22Rv1 (cell line): ENCODE results near the gene TPRG1L.

ENCODE experiments used
- H3K27ac ChIP-seq: fragments of 450-650 bp; 2 replicates; pipeline ENCODE4 v1.5.1; 2017
- ZFX ChIP-seq: fragments of 450-650 bp; IDR thresholded peaks from 2 replicates; pipeline ENCODE4 v1.6.1; 2017; ENCODE audit warnings: antibody characterized with exemption, borderline replicate concordance
- TF ChIP-seq, protein P1 (sequence below): fragments of 450-650 bp; IDR thresholded peaks from 2 replicates; pipeline ENCODE4 v1.5.1; 2017; ENCODE audit warnings: mild to moderate bottlenecking

The TPRG1L gene

DNA sequence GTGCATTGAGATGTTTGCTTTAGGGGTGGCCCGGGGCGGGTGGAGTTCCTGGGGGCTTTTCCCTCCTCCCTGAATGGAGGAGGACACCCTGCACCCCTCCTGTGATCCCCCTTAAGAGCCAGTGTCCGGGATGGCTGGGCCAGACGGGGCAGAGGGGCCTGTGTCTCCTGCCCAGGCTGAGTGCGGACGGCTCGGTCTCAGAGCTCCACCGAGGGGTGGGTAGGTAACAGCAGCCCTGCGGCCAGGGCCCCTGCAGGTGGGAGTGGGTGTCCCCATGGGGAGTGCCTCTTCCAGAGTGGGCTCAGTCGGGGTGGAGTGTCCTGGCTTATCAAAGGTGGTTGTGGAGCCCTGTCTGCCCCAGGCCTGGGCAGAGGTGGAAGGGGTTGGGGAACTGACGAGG lies 50.6 kb downstream of the TPRG1L start:
- H3K27ac ChIP-seq = no peak overlapping the region
- TF ChIP-seq, protein P1, sequence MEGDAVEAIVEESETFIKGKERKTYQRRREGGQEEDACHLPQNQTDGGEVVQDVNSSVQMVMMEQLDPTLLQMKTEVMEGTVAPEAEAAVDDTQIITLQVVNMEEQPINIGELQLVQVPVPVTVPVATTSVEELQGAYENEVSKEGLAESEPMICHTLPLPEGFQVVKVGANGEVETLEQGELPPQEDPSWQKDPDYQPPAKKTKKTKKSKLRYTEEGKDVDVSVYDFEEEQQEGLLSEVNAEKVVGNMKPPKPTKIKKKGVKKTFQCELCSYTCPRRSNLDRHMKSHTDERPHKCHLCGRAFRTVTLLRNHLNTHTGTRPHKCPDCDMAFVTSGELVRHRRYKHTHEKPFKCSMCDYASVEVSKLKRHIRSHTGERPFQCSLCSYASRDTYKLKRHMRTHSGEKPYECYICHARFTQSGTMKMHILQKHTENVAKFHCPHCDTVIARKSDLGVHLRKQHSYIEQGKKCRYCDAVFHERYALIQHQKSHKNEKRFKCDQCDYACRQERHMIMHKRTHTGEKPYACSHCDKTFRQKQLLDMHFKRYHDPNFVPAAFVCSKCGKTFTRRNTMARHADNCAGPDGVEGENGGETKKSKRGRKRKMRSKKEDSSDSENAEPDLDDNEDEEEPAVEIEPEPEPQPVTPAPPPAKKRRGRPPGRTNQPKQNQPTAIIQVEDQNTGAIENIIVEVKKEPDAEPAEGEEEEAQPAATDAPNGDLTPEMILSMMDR = no peak
- no peak for TF ChIP-seq ZFX

DNA sequence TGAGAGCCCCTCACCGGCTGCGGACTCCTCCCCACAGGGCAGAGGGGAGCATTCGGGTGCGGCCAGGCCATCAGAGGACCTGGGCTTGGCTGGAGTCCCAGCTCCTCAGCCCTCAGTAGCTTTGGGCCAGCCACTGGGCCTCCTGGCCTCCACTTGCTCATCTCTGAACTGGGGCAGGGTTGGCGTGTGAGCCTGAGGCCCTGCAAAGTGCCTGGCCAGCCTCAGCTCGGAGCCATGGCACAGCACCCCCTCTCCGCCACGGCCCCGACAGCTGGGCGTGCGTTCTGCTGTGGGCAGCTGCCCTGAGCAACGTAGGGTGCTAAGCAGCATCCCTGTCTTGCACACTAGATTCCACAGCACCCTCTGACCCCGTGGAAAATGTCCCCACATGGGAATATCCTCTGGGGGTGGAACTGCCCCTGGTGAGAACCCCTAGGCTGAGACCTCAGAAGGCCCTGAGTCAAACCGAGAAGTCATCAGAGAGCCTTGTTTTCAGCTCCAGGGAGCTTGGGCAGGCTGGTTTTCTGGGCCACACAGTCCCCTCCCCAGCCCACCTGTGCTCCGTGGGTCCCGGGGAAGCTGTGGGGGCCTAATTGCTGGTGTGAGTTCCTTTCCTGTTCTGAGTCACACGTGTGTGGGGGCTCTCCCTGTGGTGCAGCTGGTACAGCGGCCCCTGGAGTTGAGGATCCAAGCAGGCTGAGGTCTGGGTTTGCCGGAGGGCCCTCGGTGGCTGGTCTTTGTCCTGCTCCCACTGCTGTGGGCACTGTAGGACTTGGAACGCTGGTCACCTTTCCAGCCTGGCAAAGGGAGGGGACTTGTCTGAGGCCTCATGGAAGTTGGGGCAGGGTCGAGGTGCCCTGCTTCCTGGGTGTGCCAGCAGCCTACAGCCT lies 52.0 kb downstream of the TPRG1L start:
- no peak overlapping the region for H3K27ac ChIP-seq
- TF ChIP-seq, protein P1 = no peak
- TF ChIP-seq ZFX = no peak

DNA sequence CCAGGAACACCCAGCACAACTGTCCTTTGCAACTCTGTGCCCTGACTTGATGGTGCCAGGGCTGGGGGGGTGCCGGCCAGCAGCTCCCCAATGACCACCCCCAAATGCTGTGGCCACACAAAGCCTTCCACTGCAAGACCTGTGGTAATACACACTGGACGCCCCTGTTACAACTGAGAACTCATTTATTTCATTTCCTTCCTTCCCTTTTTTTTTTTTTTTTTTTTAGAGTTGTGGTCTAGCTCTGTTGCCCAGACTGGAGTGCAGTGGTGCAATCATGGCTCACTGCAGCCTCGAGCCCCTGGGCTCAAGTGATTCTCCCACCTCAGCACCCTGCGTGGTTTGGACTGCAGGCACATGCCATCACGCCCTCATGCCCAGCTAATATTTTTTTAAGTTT lies 52.7 kb downstream of the TPRG1L start:
- no peak overlapping the region for H3K27ac ChIP-seq
- TF ChIP-seq, protein P1 = no peak

DNA sequence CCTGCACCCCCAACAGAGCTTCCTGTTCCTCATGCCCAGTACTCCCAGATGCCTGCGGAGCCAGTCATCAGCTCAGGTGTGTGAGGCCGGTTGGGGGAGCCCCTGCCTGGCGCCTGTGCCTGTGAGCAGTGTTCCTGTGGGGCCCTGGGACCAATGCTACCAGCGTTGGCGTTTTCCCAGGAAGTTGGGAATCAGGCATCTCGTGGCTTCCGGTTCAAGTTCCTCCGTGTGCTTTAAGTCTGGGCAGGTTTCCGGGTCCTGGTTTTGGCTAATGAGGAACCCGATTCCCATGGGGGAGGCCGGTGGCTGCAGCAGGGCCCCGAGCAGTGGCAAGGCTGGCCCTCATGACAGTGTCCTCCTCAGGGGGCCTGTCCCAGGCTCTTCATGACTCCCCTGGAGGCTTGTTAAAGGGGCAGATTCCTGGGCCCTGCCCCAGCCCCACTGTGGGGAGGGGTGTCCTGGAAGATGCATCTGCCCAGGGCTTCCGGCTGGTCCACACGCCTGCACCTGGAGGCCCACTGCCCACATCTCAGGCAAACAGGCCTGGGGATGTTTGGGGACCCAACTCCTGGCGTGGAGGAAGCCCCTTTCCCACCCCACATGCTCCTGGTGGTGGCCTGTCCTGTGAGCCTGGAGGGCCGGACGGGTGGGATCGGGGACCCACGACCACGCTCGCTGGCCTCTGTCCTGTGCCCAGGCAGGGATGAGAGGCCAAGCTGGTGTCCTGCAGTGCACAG lies 53.7 kb downstream of the TPRG1L start:
- TF ChIP-seq ZFX = no peak
- TF ChIP-seq, protein P1 = no peak
- no peak overlapping the region for H3K27ac ChIP-seq

DNA sequence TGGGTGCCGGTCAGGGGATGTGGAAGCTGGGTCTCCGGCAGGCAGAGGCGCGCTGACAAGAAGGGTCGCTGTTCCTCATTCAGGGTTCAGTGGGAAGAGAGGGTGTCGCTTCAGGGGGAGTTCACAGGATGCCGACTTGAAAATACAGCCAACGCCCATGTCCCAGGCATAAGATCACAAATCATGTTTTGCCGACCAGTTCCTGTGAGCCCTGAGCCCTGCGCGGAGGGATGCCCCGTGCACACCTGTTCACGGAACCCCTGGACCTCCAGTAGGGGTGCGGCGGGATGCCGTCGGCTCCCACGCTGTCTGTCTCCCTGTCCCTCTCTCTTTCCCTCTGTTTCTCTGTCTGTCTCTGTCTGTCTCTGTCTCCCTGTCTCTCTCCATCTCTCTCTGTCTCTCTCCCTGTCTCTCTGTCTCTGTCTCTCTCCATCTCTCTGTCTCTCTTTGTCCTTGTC lies 54.3 kb downstream of the TPRG1L start:
- TF ChIP-seq, protein P1 = no peak
- TF ChIP-seq ZFX = no peak
- H3K27ac ChIP-seq = no peak overlapping the region
